ACHN (cell line): Measurements from ENCODE around the gene SPEF2.

Experiments
- DNase-seq: peaks from one replicate; pipeline ENCODE4 v3.0.0-alpha.2; 2015
- in situ Hi-C: cut with HindIII; loops from 2 replicates; pipeline ENCODE4 v1.10.0; 2017; ENCODE audit warnings: low sequenced_read_pairs, low pct_ligation_motif_present, low pct_unique_long_range_greater_than_20kb

Gene SPEF2, protein sequence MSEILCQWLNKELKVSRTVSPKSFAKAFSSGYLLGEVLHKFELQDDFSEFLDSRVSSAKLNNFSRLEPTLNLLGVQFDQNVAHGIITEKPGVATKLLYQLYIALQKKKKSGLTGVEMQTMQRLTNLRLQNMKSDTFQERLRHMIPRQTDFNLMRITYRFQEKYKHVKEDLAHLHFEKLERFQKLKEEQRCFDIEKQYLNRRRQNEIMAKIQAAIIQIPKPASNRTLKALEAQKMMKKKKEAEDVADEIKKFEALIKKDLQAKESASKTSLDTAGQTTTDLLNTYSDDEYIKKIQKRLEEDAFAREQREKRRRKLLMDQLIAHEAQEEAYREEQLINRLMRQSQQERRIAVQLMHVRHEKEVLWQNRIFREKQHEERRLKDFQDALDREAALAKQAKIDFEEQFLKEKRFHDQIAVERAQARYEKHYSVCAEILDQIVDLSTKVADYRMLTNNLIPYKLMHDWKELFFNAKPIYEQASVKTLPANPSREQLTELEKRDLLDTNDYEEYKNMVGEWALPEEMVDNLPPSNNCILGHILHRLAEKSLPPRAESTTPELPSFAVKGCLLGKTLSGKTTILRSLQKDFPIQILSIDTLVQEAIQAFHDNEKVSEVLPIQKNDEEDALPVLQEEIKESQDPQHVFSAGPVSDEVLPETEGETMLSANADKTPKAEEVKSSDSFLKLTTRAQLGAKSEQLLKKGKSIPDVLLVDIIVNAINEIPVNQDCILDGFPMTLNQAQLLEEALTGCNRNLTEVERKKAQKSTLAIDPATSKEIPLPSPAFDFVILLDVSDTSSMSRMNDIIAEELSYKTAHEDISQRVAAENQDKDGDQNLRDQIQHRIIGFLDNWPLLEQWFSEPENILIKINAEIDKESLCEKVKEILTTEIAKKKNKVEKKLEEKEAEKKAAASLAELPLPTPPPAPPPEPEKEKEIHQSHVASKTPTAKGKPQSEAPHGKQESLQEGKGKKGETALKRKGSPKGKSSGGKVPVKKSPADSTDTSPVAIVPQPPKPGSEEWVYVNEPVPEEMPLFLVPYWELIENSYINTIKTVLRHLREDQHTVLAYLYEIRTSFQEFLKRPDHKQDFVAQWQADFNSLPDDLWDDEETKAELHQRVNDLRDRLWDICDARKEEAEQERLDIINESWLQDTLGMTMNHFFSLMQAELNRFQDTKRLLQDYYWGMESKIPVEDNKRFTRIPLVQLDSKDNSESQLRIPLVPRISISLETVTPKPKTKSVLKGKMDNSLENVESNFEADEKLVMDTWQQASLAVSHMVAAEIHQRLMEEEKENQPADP (N-terminal part only)

DNA sequence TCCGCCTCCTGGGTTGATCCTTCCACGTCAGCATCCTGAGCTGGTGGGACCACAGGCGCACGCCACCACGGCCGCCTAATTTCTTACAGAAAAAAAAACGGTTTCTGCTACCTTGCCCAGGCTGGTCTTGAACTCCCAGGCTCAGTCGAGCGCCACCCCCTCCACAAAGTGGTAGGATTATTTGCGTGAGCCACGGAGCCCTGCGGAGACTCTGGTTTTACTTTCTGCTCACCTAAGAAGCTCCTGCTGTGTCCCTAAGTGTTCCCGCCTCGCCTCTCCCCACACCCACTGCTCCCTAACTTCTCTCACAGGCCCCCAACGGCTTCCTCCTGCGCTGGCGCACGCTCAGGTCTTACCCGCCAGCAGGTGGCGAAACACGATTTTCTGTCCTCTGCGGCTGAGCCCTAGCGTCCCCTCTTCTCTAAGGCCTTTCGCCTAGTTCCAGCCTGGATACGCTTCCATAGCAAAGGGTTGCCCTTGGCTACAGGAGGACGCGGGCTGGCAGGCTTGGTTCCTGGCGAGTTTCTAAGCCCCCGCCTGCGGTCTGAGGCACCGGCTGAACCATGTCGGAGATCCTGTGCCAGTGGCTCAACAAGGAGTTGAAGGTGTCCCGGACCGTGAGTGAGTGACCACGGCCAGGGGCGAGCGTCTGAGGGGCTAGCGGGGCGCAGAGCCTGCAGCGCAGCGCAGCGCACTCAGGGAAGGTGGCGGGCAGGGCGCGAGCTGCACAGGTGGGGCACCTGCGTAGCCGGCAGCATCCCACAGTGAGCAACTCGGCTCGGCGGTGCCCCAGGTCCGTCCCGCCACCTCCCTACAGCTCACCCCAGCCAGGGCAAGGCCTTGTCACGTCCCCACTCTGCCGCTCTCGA, at the start of gene SPEF2:
Gene SPEF2 (plus strand): TSS at position 429 of the 869 bp plus-strand sequence. CDS start 135 bp downstream, at position 564.
- in situ Hi-C loops, result no loop called here
- peak; percentile 93 for DNase-seq

DNA sequence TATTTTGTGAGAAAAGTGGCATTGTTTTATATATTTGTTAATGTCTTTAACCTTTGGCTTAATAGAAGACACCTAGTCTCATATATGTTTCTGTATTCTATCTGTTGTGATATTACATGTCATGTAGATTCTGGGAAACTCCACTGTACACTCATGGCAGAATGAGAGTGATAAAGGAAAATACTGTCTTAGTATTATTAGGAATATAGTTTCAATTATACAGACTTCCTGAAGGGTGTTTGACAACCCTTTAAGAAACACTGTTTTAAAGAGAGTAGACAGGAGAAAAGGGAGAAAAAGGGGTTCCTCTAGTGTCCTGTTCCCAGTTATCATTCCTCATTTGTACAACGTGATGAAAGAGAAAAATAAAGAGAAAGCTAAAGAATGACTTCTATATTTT, 42.1 kb upstream of the SPEF2 start:
- in situ Hi-C loops, result no loop called here

DNA sequence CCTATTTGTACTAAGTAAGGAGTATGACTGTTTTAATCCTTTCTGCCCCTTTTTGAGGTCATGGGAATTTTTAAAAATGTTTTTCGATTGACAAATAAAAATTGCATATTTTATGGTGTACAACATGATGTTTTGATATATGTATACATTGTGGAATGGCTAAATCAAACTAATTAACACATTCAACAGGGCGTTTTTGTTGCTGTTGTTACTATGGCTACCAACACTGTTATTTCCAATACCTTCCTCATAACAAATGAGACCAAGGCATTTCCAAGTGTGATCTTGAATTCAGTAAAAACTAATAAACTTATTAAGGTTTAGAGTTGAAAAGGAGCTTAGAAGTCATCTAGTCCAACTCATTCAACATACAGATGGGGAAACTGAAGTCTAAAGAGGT, 30.2 kb upstream of the SPEF2 start:
- in situ Hi-C loops, result no loop called here
- no peak for DNase-seq

More for the DNA sequence above, 42.1 kb upstream of the SPEF2 start:
- DNase-seq, result no peak

DNA sequence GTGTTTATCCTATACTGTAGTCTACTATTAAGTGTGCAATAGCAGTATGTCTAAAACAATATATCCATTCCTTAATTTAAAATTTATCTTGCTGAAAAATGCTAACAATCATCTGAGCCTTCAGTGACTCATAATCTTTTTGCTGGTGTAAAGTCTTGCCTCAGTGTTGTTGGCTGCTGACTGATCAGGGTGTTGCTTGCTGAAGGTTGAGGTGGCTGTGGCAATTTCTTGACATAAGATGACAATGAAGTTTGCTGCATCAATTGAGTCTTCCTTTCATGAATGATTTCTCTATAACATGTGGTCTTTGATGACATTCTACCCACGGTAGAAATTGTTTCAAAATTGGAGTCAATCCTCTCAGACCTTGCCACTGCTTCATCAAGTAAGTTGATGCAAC, 24.3 kb upstream of the SPEF2 start:
- DNase-seq, result no peak
- in situ Hi-C loops, result no loop called here

DNA sequence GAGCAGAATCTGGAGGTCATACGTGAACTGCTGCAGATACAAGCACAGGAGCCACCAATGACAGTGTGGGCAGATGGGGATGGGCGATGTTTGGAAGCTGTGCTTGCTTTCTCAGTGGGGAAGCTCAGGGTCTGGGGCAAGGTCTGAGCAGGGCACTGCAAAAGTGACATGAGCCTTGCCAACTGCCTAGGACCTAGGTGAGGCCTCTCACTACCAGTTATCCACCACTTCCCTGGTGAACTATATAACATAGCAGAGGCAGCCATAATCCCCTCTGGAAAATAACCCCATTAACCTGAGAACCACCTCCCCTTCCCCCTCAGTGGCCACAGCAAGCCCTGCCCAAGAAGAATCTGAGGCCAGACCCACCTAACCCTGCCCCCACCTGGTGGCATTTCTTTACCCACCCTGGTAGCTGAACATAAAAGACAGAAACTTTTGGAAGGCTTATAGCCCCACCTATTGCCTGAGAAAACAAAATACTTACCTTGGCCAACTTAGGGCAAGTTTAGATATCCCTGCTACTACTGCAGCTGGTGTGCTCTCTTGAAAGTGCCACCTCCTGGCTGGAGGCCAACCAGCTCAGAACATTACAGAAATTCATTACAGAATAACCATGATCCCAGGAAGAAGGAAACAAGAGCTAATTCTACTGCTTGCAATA, 18.8 kb upstream of the SPEF2 start:
- no peak for DNase-seq
- in situ Hi-C loops, result no loop called here

DNA sequence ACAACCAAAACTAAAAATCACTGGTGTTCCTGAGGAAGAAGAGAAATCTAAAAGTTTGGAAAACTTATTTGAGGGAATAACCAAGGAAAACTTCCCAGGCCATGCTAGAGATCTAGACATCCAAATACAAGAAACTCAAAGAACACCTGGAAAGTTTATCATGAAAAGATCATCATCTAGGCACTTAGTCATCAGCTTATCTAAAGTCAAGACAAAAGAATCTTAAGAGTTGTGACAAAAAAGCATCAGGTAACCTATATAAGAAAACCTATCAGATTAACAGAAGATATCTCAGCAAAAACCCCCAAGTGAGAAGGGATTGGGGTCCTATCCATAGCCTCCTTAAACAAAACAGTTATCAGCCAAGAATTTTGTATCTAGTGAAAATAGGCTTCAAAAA, 17.1 kb upstream of the SPEF2 start:
- no peak for DNase-seq
- in situ Hi-C loops, result no loop called here

DNA sequence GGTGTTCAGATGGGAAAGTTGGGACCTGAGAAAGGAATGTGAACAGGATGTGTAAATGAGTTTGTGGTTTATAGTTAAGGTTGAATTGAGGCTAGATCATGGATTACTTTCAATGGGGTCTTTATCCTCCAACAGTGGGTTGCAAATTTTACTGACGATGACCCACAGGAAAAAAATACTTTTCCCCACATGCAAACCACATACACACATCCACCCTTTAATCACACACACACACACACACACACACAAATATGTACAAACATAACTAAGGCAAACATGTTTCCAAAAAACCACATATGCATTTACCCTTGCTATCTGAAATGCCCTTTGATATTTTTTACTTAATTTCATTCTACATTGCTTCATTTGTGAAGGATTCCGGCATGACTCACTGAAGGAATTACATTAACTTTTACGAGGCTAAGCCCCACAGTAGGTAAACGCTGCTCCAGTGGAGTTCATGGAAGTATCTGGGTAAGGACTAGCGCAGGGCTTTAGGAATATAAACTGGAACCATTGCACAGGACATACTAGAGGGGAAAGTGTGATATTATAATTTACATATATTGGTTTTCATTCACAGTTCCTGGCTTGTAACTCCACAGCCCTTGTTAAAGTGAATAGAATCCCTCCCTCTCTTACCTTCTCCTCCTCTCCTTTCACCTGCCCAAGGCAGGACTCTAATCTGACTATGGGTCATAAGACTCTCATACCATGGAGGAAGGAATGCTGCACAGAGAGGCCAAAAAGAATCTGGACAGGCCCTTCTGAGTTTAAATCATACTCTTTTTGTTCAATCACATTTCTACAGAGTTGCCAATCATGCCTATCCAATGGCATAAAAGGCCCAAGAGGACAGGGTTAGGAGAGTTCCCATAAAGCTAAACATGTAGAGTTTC, 8.5 kb upstream of the SPEF2 start:
- in situ Hi-C loops, result no loop called here
- DNase-seq, result no peak

DNA sequence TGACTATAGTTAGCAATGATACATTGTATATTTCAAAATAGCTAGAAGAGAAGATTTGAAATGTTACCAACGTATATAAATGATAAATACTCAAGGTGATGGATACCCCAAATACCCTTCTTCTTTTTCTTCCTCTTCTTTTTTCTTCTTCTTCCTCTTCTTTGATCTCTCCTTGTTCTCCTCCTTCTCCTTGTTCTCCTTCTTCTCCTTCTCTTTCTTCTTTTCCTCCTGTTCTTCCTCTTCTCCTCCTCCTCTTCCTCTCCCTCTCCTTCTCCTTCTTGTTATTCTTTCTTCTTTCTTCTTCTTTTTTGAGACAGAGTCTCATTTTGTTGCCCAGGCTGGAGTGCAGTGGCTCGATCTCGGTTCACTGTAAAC, 616 bp upstream of the SPEF2 start:
- in situ Hi-C loops, result no loop called here

DNA sequence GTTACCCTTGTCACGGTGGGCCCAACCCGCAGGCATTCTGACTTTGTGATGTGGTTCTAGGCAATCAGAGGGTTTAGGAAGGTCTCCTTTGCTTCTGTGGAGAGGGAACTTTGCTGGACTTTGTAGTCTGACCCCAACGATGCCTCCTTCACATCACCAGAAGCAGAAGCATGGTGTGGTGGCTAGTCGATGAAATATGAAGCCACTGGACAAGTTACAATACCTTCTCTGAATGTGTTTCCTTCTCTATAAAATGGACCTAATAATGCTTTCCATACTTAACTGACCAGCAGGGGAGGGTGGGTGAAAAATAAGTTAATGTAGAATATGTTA, 607 bp downstream of the SPEF2 start:
- no peak for DNase-seq
- in situ Hi-C loops, result no loop called here

More for the DNA sequence above, 616 bp upstream of the SPEF2 start:
- DNase-seq, result no peak

DNA sequence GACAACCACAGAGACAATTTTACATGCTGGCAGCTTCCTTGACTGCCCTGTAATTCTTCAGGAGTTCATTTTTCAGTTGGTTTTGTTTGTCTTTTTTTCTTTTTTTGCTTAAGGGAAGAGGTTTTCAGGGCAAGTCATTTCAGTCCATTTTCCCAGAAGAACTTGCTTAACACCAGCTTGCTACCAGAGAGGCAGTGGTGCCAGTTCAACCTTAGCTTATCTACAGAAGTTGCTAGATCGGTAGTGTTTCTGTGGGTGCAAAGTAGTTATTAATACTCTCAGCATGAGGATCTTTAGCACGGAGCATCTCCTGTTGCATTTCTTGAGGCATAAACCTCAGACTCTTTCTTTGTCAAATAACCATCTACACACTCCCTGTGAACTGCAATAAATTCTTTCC, 1.1 kb downstream of the SPEF2 start:
- in situ Hi-C loops, result no loop called here
- DNase-seq, result no peak

DNA sequence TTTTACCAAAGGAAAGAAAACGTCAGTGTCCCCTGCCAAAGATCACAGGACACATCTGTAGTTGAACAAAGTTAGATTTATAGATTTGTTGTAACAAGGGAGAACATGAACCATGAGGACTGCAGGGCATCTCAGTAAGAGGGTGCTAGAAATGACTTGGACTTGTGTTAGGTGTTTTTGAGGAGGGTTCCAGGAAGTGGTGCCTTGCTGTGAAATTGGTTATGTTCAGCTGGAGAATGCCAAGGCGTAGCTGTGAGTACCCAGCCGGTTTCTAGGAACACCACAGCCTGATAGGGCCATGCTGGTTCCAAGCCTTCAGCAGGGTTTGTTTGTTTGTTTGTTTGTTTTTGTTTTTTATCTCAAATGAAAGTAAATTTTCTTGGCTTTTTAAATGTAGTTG, 5.3 kb downstream of the SPEF2 start:
- in situ Hi-C loops, result no loop called here
- DNase-seq, result no peak

DNA sequence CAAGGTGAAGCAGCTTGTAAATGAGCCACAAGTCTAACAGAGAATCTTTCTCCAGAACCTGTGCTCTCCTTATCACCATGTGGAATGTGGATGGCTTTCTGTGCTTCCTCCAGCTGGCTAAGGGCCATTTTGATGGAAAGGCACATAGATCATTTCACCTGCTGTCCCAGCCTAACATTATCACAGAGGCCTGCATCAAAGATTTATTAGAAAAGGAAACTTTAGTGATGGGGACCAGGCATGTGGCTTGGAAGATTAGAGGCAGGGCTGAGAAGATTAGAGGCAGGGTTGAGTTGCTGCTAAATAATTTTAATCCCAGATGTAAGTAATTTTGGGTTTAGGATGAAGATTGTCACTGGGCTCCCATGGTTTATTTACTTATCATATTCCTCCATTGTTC, 6.3 kb downstream of the SPEF2 start:
- DNase-seq, result no peak
- in situ Hi-C loops, result no loop called here

DNA sequence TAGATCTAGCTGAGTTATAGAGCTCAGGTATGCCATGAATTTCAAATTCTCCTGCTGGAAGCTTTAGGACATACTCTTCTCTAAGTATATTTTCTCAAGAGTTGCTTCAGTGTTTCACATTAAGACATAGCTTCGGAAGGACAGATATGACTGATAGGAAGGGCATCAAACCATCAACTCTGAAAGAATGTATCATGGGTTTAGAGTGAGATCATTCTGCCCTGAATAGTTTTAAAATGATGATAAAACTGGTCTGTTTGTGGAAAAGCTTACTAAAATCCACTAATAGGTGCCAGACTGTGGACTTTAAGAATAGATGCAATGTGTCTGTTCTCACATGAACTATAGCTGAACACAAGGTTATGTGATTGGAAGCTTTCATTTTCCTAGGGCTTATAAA, 8.4 kb downstream of the SPEF2 start:
- in situ Hi-C loops, result no loop called here
- no peak for DNase-seq

DNA sequence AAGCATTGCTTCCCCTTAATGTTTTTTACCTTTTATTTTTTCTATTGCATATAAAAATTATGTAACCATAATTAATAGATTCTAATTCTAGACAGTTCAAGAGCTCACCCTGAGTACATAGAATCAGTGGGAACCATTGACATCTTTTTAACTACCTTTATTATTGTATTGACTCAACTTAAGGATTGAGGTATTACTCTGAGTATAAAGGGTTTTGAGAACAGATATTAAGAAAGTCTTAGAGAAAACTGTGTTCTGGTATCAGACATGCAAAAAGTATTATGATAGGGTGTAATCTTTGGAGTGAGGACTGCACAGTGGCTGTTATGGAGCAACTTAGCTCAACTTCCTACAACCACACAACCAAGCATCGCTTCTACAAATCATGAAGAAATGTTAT, 8.9 kb downstream of the SPEF2 start:
- in situ Hi-C loops, result no loop called here
- DNase-seq, result no peak

DNA sequence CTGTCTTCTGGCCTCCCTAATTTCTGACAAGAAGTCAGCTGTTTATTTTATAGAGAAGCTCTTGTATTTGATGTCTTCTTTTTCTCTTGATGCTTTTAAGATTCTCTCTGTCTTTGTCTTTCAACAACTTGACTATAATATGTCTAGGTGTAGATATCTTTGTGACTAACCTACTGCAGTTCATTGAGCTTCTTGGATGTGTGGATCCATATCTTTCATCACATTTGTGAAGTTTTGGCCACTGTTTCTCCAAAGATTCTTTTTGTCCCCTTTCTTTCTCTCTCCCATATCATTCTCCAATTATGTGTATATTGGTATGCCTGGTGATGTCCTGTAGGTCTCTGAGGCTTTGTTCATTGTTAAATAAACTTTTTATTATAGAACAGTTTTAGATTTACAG, 16.7 kb downstream of the SPEF2 start:
- DNase-seq, result no peak
- in situ Hi-C loops, result no loop called here

DNA sequence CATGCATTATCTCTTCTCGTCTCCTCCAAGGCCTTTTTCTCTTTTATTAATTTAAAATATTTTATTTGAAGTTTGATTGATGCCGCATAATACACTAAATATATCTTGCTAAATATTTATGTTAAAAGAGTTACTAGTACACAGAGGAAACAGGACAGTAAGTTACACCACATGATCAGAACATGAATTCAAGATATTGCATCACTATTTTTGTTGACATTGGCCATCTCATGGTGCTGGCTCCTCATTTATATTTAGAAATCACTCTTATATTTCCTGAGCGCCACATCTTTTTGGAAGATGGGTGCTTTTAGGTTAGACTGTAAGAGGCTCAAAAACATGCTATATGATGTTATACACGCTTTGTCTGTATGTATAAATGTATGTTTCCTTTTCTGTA, 23.0 kb downstream of the SPEF2 start:
- DNase-seq, result no peak
- in situ Hi-C loops, result no loop called here

DNA sequence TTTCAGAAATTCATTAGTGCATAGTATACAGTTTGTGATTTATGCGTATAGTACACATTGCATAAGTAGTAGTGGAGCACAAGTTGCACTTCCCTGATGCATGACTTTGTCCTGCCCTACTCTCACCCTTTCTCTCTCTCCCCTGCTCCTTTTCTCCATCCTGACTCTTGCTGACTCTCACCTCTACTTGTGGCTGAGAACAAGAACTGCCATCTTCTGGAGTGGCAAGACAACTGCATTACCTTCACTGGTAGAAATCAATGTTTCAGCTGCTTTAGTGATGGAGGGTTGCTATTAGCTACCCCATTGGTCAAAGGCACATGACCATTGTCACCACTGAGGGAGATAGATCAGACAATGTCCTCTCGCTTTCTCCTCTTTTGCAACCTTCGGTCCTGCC, 26.9 kb downstream of the SPEF2 start:
- in situ Hi-C loops, result no loop called here
- DNase-seq, result no peak
